Panc1 (cell line): ENCODE measurements around the gene ASAP2. TPM values are rescaled to one million over a fixed set of nuclear protein-coding genes. Genes with fewer than 3 reads are reported as not detected.

Experiments
- ATAC-seq: fragments of 200-7000 bp; cut with Tn5 transposase; 2 replicates; pipeline ENCODE4 v1.9.1; 2020; ENCODE audit warnings: mild to moderate bottlenecking, moderate library complexity
- BruUV-seq: library from RNA; stranded (reverse); fragments of 400-500 nt; replicated peaks from 2 replicates; lab custom pipeline; 2021; lab: Mats Ljungman, UMichigan
- CTCF ChIA-PET: fragments of 300-600 bp; sonication (Branson Sonifier 250); formaldehyde crosslinking; loops from one replicate; lab custom pipeline; 2022; ENCODE audit warnings: antibody characterized with exemption; lab: Charles Lee
- POLR2A ChIA-PET: fragments of 300-600 bp; sonication (Branson Sonifier 250); formaldehyde crosslinking; loops from one replicate; lab custom pipeline; 2022; ENCODE audit warnings: antibody characterized with exemption; lab: Charles Lee
- DNase-seq: peaks from one replicate; pipeline ENCODE4 v3.0.0-alpha.2; 2010; ENCODE audit warnings: low read depth, low spot score
- H3K27ac ChIP-seq: 2 replicates; pipeline ENCODE4 v1.5.1; 2011; ENCODE audit warnings: mild to moderate bottlenecking, low read length, inconsistent platforms
- H3K27me3 ChIP-seq: fragments of 200-500 bp; sonication (Bioruptor generic); 2 replicates; pipeline ENCODE4 v1.6.0; 2014; ENCODE audit warnings: low read length, inconsistent platforms; ENCODE audit not compliant: control insufficient read depth, insufficient read depth
- H3K36me3 ChIP-seq: fragments of 200-500 bp; sonication (Bioruptor generic); 2 replicates; pipeline ENCODE4 v1.5.1; 2014; ENCODE audit warnings: inconsistent platforms, mild to moderate bottlenecking, low read length, moderate library complexity; ENCODE audit not compliant: control insufficient read depth, insufficient read depth
- H3K4me1 ChIP-seq: 2 replicates; pipeline ENCODE4 v1.5.1; 2011; ENCODE audit warnings: inconsistent platforms, mild to moderate bottlenecking, low read length, moderate library complexity; ENCODE audit not compliant: control insufficient read depth, insufficient read depth
- H3K4me3 ChIP-seq, 2 experiments: 2 replicates each; pipeline ENCODE4 v1.5.1; 2011 to 2012; ENCODE audit warnings: low read depth in 2 of 2, low read length in 2 of 2, mild to moderate bottlenecking in 2 of 2, inconsistent platforms in 1 of 2, moderate library complexity in 1 of 2
- H3K9me3 ChIP-seq: fragments of 200-500 bp; sonication (Bioruptor generic); 2 replicates; pipeline ENCODE4 v1.5.1; 2014; ENCODE audit warnings: low read depth, mild to moderate bottlenecking, inconsistent platforms, low read length, moderate library complexity; ENCODE audit not compliant: control insufficient read depth, insufficient read depth
- POLR2AphosphoS5 ChIP-seq: IDR thresholded peaks from 2 replicates; pipeline ENCODE4 v1.6.1; 2012; ENCODE audit warnings: mild to moderate bottlenecking, low read depth, low read length, moderate library complexity
- REST ChIP-seq, 2 experiments: IDR thresholded peaks; 2 replicates each; pipeline ENCODE4 v1.6.1; 2011 to 2012; ENCODE audit warnings: low read depth in 2 of 2, control low read depth in 1 of 2, low read length in 1 of 2, mild to moderate bottlenecking in 1 of 2, moderate library complexity in 1 of 2; ENCODE audit not compliant: insufficient read depth in 1 of 2
- SIN3A ChIP-seq: IDR thresholded peaks from 2 replicates; pipeline ENCODE4 v1.6.1; 2012; ENCODE audit warnings: low read depth, mild to moderate bottlenecking, low read length, moderate library complexity, borderline replicate concordance; ENCODE audit not compliant: insufficient read depth
- TCF7L2 ChIP-seq: IDR thresholded peaks from 2 replicates; pipeline ENCODE4 v1.6.1; 2011; ENCODE audit warnings: mild to moderate bottlenecking, low read depth, low read length, inconsistent platforms
- in situ Hi-C: cut with HindIII; loops from 2 replicates; pipeline ENCODE4 v1.10.0; 2016; ENCODE audit warnings: low sequenced_read_pairs, low pct_unique_long_range_greater_than_20kb
- intact Hi-C: fragments of 100-400 bp; cut with micrococcal nuclease; formaldehyde crosslinking; loops from one replicate; pipeline ENCODE4 v1.10.0; 2022; ENCODE audit not compliant: unreplicated experiment
- total RNA-seq: library from RNA; stranded (reverse); gene quantifications from one replicate; pipeline ENCODE4 v1.2.1, GENCODE V29; 2021; ENCODE audit not compliant: unreplicated experiment
- TF ChIP-seq, protein P1 (sequence below): fragments of 450-650 bp; IDR thresholded peaks from 2 replicates; pipeline ENCODE4 v1.5.1; 2017; ENCODE audit warnings: mild to moderate bottlenecking

Gene ASAP2
- total RNA-seq, 1 experiment from 2014 or later, result 107 TPM

DNA sequence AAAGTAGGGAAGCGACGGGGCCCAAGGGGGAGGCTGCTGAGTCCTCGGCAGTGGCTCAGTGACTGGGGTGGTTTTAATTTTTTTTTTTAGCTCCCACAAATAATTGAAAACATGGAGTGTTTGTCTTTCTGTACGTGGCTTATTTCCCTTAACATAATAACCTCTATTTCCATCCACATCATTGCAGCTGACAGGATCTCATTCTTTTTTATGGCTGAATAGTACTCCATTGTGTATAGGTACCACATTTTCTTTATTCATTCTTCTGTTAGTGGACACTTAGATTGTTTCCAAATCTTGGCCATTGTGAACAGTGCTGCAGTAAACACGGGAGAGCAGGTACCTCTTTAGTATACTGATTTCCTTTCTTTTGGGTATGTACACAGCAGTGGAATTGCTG lies 65.1 kb downstream of the ASAP2 start:
- Histone ChIP-seq H3K4me1 (peaks cover 57% of the 10 kb centered on the region), H3K36me3 (no peaks in the 10 kb centered on the region), H3K27ac (no peak overlapping the region), H3K9me3 (no peaks in the 10 kb centered on the region), H3K4me3 (no peak overlapping the region), H3K27me3 (no peaks in the 10 kb centered on the region)
- intact Hi-C loops (no loop called here), in situ Hi-C loops (no loop called here)
- CTCF ChIA-PET, result no interaction called here
- DNase-seq (no peak), ATAC-seq (no peak)
- no TSS peak for BruUV-seq
- POLR2A ChIA-PET, result interaction anchor here (0.6 kb wide), 1 partner anchor 36 kb away, joined by 3 read pairs; no protein-coding TSS in a partner anchor
- TF ChIP-seq, protein P1, sequence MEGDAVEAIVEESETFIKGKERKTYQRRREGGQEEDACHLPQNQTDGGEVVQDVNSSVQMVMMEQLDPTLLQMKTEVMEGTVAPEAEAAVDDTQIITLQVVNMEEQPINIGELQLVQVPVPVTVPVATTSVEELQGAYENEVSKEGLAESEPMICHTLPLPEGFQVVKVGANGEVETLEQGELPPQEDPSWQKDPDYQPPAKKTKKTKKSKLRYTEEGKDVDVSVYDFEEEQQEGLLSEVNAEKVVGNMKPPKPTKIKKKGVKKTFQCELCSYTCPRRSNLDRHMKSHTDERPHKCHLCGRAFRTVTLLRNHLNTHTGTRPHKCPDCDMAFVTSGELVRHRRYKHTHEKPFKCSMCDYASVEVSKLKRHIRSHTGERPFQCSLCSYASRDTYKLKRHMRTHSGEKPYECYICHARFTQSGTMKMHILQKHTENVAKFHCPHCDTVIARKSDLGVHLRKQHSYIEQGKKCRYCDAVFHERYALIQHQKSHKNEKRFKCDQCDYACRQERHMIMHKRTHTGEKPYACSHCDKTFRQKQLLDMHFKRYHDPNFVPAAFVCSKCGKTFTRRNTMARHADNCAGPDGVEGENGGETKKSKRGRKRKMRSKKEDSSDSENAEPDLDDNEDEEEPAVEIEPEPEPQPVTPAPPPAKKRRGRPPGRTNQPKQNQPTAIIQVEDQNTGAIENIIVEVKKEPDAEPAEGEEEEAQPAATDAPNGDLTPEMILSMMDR, result no peak
- TF ChIP-seq TCF7L2 (no peak), POLR2AphosphoS5 (no peak), SIN3A (no peak), REST (IDR thresholded peaks at IDR 0.05; ENCODE audit: insufficient read depth in 1 of 2, low read depth in 2 of 2, low read length in 1 of 2) (no peak)

GRCh38 chr2:9273486-9274130 lies 67.0 kb downstream of the ASAP2 start:
- no peak overlapping the region for H3K4me3 ChIP-seq
- H3K36me3 ChIP-seq, result no peaks in the 10 kb centered on the region
- peak overlapping the region; percentile 8; the same call in 1 of the 2 replicates for H3K27ac ChIP-seq
- H3K9me3 ChIP-seq, result no peaks in the 10 kb centered on the region
- ATAC-seq (no peak), DNase-seq (no peak)
- POLR2A ChIA-PET, result no interaction called here
- CTCF ChIA-PET, result no interaction called here
- no TSS peak for BruUV-seq
- H3K27me3 ChIP-seq, result no peaks in the 10 kb centered on the region
- intact Hi-C loops, result no loop called here
- no peak for TF ChIP-seq POLR2AphosphoS5
- TF ChIP-seq TCF7L2, result no peak
- TF ChIP-seq SIN3A, result no peak
- no peak for TF ChIP-seq REST (IDR thresholded peaks at IDR 0.05; ENCODE audit: insufficient read depth in 1 of 2, low read depth in 2 of 2, low read length in 1 of 2)
- TF ChIP-seq, protein P1, result no peak
- in situ Hi-C loops, result no loop called here
- H3K4me1 ChIP-seq, result peaks cover 67% of the 10 kb centered on the region
